Superior temporal gyrus (tissue), 1 donor: ENCODE results near the gene AVL9.

Experiments used
- DNase-seq: peaks from one replicate; pipeline ENCODE4 v3.0.0-alpha.2; 2016; ENCODE audit errors: extremely low spot score

AVL9 gene

DNA sequence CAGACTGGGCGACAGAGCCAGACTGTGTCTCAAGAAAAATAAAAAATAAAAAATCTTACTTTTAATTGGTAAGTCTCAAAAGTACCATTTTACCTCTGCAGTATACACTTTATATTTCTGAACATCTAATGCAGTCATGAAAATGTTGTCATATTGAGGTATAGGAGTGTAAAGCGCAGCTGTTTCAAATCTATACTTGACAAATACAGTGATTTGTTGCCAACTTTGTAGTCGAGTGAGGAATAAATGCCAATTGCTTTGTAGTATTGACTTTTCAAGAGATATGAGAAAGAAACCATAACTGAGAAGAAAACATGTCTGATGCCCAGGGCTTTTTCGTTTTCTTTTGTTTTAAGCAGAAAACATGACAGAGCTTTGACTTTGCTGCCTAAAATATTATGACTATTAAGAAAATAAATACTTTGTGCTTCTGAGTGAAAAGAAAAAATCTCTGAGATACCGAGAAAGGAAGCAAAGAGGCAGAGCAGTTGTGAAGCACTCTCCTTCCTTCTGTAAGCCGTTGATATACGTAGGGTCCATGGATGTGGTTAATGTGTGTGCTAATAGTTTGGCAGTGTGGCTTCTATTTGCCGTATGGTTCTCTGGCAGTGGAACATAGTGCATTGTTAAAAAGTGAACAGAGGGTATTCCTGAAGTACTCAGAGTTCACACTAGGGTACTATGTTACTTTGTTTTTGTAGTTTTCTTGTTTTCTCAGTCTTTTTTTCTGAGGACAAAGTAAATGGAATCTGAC, 38.2 kb downstream of the AVL9 start:
- DNase-seq = no peak

DNA sequence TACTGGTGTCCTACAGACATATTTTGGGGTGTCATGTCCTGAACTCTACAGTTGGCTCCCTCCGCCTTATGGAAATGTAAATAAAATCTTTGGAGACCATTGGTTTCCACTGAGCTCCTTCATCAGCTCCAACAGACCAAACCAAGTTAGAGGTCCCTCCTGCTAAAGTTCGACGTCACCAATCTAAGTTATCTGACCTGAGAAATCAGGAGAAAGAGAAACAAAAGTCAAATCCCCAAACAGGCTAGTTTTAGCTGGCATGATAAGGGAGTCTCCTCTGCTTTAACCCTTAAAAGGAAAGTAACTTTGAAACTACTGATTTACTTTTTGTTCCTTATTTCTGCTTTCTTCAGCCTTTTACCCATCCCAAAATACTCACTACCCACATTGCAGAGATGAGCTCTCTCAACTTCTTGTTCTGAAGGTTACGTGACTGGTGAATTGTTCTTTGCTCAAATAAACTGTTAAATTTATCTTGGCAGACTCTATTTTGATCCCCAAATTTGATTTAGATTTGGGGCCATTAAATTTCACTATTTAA, 39.9 kb downstream of the AVL9 start:
- no peak for DNase-seq

DNA sequence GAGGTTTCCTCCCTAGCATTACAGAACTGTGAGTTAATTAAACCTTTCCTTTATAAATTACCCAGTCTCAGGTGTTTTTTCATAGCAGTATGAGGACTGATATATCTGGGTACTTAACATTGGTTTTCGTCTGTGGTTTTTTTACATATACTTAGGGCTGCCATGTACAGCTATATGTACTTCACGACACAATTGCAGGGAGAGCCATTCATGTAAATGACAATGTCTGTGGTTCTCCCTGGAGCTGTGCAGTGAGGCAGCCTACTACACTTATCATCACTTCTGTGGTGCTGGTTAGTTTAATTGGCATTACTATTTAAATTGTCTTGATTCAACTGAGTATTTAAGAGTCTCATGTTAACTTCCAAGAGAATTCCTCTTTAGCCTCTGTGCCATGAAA, 40.7 kb downstream of the AVL9 start:
- no peak for DNase-seq

DNA sequence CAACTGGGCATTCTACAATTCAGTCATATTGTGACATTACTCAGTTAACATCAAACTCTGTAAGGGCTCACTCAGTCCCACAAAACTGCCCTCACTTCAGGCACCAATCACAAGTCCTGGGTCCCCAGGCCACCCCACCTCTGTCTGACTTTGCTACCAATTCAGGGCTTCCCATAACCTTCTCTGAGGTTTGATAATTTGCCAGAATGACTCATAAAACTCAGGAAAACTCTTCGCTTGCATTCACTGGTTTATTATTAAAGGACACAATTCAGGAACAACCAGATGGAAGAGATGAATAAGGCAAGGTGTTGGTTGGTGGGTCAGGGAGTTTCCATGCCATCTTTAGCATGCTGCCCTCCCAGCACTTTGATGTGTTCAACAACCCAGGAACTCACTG, 41.3 kb downstream of the AVL9 start:
- DNase-seq = no peak

DNA sequence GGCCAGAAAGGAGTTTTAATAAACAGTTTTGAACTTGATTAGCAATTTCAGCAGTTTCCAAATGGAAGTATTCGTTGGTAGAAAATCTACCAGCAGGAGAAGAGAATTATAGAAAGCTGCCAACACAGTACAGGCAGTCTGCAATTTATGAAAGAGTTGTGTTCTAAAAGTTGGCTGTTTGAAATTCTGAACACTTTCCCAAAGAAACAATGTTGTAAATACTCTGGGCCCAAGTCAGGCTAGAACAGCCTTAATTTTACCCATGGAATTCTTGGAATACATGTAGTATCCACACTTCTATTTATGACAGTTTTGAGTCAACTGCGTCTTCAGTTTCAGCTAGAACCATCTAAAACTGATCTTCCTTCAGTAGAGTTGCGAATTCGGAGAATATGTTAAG, 42.5 kb downstream of the AVL9 start:
- DNase-seq = peak; percentile 27

DNA sequence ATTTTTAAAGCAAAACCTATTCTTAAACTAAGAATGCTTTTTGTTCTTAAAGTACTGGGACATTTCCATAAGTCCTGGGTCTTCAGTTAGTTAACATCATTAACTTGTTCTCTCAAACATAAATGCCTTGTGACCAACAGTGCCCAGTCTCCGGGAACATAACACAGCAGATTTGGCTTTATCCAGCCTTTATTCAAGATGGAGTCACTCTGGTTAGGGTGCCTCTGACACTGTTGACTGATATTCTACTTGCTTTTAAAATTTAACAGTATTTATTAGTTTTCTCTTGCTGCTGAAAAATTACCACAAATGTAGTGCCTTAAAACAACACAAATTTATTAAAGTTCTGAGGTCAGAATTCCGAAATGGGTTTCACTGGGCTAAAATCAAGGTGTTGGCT, 44.1 kb downstream of the AVL9 start:
- DNase-seq = no peak

DNA sequence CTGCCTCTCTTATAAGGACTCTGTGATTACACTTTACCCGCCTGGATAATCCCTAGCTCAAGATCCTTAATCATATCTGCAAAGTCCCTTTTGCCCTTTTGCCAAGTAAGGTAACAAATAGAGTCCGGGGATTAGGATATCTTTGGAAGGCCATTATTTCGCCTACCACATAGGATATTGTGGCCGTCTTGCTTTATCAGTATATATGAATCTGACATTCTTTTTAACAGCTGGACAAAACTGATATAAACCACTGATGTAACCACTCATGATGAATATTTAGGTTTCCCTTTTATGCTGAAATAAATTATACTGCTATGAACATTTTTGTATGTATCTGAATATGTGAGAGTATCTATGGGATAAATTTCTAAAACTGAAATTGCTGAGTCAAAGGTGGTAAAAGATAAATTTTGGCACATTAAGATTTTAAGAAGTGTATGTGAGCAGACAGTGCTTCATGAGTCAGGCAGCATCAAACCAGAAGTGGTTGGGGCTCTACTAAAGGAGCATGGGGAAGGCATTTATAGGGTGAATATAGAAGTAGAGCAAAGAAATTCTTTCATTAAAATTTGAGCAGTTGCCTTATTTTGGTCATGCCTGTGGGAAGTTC, 44.7 kb downstream of the AVL9 start:
- DNase-seq = no peak

DNA sequence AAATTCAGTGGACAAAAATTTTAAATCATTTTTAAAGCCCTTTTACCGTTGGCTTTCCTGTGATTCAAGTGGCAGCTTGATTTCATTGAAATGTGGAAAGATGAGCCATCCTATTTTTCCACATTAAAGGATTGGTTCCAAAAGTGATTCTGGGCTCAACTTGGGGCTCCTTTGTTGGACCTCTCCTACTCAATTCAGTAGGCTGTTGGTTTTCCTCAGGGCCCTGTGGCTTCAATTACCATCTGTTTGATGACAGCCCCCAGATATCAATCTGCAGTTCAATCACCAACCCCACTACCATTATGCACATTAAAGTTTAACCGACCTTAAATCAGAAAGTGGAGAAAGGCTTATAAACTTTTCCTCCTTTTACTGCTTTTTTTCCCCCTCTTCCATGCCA, 47.3 kb downstream of the AVL9 start:
- DNase-seq = no peak

DNA sequence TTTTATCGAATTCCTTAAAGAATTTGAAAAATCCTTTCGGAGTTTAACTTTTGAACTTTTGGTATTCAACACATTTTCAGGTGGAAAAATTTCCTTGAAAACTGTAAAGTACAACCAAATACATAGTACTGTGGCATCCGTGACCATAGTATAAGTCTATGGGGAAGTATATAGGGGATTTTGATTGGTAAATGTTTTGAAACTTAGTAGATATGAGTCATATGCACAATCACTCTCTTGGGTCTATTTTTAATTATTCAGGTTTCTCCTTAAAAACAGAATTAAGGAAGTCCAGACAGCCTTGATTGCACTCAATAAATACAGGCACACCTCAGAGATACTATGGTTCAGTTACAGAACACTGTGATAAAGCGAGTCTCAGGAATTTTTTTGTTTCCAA, 64.2 kb downstream of the AVL9 start:
- DNase-seq = no peak

DNA sequence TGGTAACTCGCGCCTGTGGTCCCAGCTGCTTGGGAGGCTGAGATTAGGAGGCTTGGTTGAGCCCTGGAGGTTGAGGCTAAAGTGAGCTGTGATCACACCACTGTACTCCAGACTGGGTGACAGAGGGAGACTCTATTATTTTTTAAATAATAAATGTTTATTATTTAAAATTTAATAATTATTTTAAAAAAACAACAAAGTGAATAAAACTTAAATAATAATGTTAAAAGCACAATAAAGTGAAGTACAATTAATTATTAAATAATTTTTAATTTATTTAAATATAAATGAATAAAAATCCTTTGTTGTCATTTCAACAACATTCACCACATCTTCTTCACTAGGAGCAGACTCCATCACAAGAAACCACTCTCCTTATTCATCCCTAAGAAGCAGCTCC, 64.8 kb downstream of the AVL9 start:
- DNase-seq = no peak

DNA sequence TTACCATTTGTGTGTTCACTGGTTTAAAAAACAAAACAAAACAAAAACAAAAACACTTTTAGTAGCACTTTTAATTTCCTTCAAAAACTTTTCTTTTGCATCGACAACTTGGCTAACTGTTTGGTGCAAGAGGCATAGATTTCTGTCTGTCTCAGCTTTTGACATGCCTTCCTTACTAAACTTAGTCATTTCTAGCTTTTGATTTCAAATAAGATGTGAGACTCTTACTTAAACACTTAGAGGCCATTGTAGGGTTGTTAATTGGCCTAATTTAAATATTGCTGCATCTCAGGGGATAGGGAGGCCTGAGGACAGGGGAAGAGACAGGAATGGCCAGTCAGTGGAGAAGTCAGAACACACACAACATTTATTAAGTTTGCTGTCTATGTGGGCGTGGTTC, 66.3 kb downstream of the AVL9 start:
- DNase-seq = no peak

DNA sequence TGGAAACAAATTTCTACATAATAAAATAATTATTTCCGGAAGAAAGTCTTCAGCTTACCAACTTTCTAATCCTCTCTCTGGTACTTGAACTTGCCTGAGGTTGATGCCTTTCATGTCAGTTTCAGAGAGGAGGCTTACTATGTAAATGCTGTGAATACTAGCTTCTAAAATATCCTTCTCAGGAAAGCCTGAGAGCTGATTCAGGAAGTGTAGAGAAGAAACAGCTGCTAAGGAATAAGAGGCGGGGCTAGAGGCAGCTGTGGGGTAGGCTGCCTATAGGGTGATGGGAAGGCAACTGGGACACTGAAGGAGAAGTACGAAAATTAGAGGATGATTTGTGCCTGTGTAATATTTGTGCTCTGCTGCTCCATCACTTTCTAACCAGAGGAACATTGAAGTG, 69.3 kb downstream of the AVL9 start:
- DNase-seq = no peak

DNA sequence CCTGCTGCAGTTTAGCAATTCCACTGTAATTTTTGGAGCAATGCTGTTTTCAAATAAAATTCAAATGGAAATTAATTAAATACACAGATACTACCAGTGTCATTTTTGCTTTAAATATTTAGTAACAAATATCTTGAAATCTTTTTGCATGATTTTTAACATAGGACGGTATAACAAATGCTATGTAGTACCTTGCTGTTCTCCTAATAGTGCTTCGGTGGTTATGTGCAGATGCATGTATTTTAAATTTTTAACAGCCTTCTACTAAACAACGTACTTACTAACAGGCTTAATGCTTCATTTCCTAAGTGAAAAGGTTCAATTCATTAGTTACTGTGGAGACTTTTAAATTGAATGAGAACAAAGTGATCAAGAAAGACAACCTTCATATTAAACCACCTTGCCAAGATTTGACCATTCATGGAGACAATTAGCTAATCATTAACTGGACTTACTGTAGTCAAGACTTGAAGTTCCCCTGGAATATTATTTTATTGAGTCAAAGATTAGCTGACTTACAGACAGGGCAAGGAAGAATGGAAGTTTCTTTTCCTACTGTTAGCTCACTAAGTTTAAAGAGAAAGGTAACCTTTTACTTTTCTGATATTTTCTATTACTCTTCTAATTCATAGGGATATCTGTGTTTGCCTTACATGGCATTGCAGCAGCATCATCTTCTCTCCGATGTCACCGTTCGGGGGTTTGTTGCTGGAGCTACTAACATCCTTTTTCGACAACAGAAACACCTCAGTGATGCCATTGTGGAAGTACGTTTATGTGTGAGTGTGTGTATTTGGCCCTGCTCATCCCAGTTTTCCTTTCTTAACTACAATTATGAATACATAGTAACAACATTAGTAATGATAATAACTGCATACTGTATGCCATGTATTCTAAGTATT, 74.3 kb downstream of the AVL9 start:
- DNase-seq = no peak

DNA sequence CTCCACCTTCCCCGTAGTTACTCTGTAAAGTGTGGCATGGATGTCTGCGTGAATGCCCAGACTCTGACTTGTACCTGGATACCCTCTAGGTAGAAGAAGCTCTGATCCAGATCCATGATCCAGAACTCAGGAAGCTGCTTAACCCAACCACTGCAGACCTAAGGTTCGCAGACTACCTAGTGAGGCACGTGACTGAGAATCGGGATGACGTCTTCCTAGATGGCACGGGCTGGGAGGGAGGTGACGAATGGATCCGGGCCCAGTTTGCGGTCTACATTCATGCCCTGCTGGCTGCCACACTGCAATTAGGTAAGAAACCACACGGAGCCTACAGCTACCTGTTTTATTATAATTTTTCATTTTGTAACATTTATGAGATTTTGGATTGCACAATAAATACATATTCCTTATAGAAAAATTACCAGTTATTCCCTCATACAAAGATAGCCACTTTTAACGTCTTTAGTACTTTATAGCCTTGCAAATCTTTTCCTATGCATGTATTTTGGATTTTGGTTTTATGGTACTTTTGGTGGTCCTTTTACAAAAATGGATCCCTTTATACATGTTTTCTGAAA, 77.9 kb downstream of the AVL9 start:
- no peak for DNase-seq

DNA sequence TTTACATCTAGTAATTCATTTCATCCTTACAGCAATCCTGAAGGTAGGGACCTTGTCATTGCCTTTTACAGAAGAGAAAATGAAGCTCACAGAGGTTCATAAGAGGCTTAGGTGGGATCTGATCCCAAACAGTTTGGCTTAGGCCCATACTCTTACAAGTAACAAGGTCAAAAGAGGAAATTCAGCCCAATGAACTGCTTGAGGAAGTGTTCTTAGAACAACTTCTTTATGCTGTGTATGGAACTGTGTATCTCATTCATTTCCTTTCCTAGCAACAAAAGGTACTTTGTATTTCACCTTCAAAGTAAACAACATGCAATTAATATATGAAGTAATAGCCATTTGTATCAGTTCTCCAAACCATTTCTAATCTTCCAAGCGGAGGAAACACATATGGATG, 79.3 kb downstream of the AVL9 start:
- no peak for DNase-seq

DNA sequence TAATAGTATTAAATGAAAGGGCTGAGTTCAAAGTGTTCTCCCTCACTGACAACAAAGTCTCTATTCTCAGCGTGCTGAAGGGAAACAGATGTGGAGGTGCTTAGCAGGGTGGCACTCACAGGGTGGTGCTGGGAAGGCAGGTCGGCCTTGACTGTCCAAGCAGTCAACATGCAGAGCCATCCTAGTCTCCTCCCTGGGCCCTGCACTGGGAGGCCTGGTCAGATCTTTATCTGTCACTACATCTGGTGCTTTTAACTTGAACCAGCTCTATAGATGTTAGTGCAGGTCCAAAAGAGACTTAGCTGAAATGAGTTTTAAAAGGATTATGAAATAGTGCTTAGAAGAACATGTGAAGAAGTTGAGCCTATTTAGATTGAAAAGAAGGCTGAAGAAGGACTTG, 82.1 kb downstream of the AVL9 start:
- DNase-seq = no peak

DNA sequence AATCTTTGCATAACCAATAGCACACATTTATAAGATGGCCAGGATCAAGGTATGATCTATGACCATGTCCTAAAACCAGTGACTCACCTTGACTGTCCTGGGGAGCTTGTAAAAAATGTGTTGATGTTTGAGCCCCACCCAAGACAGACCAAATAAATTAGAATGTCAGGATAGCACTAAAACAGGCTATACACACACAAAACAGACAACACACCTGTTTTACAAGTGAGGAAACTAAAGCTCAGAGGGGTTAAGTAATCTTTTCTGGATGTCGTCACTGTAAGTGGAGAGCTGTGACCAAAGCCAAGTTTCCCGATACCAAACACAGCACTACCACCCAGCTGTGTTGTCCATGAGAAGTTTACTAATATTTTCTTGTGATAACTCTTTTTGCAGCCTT, 84.5 kb downstream of the AVL9 start:
- no peak for DNase-seq

DNA sequence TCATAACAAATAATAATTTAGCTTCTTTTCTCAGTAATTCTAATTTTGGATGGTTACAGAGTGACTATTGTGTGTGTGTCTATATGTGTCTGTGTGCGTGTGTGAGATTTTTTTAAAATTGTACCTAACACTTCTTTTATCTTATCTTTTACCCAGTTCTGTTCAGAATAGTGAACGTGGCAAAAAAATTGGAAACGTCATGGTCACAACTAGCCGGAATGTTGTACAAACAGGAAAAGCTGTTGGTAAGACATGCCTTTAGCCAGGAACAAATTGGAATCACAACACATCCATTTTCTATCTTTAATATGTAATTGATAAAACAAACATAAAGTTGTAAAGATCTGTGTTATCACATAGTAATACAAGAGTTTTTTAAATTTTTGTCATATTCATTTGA, 85.4 kb downstream of the AVL9 start:
- DNase-seq = no peak

DNA sequence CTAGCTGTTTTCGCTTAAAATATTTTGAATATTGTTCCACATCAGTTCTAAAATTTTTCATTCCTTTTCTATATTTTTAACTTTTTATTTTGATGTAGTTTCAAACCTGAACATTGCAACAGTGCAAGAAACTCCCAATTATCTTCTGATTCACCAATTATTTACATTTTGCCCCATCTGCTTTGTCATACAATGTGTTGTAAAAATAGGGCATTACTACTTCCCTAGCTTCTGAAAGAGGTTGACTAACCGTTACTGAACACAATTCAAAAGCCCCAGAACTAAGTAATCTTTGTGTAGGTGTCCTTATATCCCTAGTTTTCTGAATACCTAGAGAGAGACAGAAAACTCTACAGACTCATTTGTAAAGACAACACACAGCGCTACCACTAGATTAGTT, 86.7 kb downstream of the AVL9 start:
- DNase-seq = no peak

DNA sequence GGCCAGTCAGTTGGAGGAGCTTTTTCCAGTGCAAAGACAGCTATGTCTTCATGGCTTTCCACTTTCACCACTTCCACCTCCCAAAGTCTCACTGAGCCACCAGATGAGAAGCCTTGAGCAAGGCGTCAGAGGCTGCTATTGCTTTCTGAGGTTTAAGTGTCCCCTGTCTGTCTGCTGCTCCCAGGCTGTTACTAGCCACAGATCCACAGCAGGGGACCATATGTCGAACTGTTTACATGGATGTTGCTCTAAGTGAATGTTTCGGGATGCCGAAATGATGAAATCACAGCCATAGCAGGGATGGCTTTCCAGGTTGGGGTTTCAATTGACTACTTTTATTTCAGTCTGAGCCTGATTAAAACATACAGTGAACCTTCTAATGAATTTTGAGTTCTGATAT, 88.5 kb downstream of the AVL9 start:
- no peak for DNase-seq

DNA sequence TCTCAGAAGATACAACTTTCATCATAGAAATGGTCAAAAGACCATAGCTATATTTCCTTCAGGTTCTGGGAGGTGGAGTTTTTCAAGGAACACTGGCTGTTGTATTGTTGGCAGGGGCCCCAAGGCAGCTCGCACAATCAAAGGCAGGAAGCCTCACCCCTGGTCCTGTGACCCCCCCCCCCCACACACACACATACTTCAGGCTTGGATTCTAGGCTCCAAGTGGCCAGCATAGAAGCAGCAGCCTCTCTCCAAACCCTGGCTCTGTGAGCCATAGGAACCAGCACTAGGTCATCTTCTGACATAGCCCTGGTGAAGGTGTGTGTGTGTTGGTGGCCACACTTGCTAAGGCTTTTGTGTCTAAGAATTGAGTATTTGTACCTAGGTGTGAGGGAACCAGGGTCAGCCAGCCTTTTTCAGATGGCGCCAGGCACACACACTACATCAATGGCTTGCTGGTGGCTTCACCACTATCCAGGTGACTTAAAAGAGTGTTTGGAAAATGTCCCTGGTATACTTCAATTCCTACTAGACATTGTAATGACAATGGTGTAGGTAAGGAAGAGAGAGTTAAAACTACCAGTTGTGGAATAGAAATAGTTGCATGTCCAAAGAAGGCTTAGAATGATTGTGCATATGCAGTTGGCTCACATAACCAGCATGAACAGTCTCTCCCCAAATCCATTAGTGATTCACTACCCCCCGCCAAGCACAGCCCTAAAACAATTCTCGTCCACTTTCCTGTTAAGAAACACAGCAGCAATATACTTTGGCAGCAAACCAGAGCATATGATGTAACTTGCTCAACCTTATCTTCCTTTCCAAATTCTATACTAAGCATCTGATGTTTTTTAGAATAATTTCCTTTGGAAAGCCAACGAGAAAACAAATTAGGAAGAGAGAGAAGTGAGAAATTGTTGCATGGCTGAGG, 91.3 kb downstream of the AVL9 start:
- peak; percentile 57 for DNase-seq
